ENCODE data around the gene ZNF782. TPM values are rescaled to one million over a fixed set of nuclear protein-coding genes. Genes with fewer than 3 reads are reported as not detected.
"Not testable (repeated sequence)": the region's sequence is repeated elsewhere in the genome, so short reads cannot be mapped to it uniquely, and the experiment has no call there.

The ZNF782 gene
- total and polyA plus RNA-seq, 2 experiments from 2014 or later, result 0.85 to 2.9 TPM

DNA sequence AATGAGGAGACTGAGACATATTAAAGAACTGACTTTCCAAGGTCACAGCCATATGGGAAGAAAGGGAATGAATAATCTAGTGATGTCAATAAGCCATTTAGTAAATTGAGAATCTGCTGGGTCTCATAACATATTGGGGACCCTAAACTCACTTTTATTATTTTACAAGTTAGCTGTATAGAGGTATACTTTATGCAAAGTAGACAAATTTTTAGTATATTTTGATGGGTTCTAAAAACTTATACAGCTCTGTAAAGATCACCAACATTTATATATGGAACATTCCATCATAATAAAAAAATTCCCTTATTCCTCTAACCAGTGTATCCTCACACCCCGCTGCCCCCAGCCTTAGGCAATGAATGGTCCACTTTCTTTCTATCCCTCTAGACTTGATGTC lies 40.7 kb downstream of the ZNF782 start:
- H3K9ac ChIP-seq, result no peak overlapping the region
- H3K27ac ChIP-seq, result no peak overlapping the region
- H3K4me1 ChIP-seq (ENCODE audit: insufficient read depth), result no peaks in the 10 kb centered on the region
- no peaks in the 10 kb centered on the region for H4K20me1 ChIP-seq (ENCODE audit: insufficient read depth)
- in situ Hi-C loops (cut with MboI), result no loop called here
- H2AFZ ChIP-seq, result no peak overlapping the region
- H3K9me3 ChIP-seq (ENCODE audit: low read depth), result peaks cover 25% of the 10 kb centered on the region
- WGBS, 2 experiments (ENCODE audit: low coverage in 1 of 2, low lambda C conversion rate in 2 of 2, missing lambda C conversion rate in 2 of 2), result 97% methylated on average over 1 of the region's 1 CpG
- DNase-seq, result no peak
- H3K36me3 ChIP-seq (ENCODE audit: low read depth), result peaks cover 31% of the 10 kb centered on the region
- no peaks in the 10 kb centered on the region for H3K27me3 ChIP-seq (replicated peaks; ENCODE audit: insufficient read depth)
- H3K4me2 ChIP-seq (ENCODE audit: unreplicated experiment), result no peak overlapping the region
- 0 out of 2 replicates have a peak, but pooled peaks cover 1% of the 10 kb centered on the region for H3F3A ChIP-seq (ENCODE audit: insufficient read depth)
- no peaks in the 10 kb centered on the region for H3K9me2 ChIP-seq (ENCODE audit: insufficient read depth)
- no peak overlapping the region for H3K4me3 ChIP-seq
- TF ChIP-seq EZH2phosphoT487 (IDR thresholded peaks at IDR 0.05; ENCODE audit: insufficient read depth, low read depth) (no peak), EZH2 (IDR thresholded peaks at IDR 0.05; ENCODE audit: insufficient read depth, poor library complexity, severe bottlenecking) (no peak)
- H3K79me2 ChIP-seq (ENCODE audit: insufficient read depth), result no peaks in the 10 kb centered on the region

DNA sequence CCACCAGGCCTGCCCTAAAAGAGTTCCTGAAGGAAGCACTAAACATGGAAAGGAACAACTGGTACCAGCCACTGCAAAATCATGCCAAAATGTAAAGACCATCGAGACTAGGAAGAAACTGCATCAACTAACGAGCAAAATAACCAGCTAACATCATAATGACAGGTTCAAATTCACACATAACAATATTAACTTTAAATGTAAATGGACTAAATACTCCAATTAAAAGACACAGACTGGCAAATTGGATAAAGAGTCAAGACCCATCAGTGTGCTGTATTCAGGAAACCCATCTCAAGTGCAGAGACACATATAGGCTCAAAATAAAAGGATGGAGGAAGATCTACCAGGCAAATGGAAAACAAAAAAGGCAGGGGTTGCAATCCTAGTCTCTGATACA lies 55.4 kb downstream of the ZNF782 start:
- H3K9me3 ChIP-seq (ENCODE audit: low read depth); in situ Hi-C loops (cut with MboI); H3K79me2 ChIP-seq (ENCODE audit: insufficient read depth); H3K4me1 ChIP-seq (ENCODE audit: insufficient read depth); H3K9me2 ChIP-seq (ENCODE audit: insufficient read depth); H3K9ac ChIP-seq; H4K20me1 ChIP-seq (ENCODE audit: insufficient read depth); DNase-seq; H2AFZ ChIP-seq; H3K4me3 ChIP-seq; H3K27ac ChIP-seq; H3K4me2 ChIP-seq (ENCODE audit: unreplicated experiment); H3K36me3 ChIP-seq (ENCODE audit: low read depth); H3F3A ChIP-seq (ENCODE audit: insufficient read depth); H3K27me3 ChIP-seq (replicated peaks; ENCODE audit: insufficient read depth): not testable (repeated sequence)
- WGBS, 2 experiments (ENCODE audit: low coverage in 1 of 2, low lambda C conversion rate in 2 of 2, missing lambda C conversion rate in 2 of 2), result 58 to 69% methylated on average over 2 of the region's 2 CpGs

DNA sequence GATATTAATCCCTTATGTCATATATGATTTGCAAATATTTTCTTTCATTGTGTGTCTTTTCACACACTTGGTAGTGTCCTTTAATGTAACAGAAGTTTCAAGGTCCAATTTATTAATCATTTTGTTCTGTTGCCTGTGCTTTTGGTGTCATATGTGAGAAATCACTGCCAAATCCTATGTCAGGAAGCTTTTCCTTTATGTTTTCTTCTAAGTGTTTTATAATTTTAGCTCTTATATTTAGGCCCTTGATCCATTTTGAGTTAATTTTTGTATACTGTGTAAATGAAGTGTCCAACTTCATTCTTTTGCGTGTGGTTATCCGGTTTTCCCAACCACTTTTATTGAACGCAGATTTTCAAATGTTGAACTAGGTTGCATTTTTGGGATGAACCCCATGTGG lies 70.3 kb downstream of the ZNF782 start:
- TF ChIP-seq EZH2 (IDR thresholded peaks at IDR 0.05; ENCODE audit: insufficient read depth, poor library complexity, severe bottlenecking) (no peak), EZH2phosphoT487 (IDR thresholded peaks at IDR 0.05; ENCODE audit: insufficient read depth, low read depth) (no peak)
- Histone ChIP-seq H3K9me3 (ENCODE audit: low read depth) (no peaks in the 10 kb centered on the region), H3K36me3 (ENCODE audit: low read depth) (no peaks in the 10 kb centered on the region), H3K9ac (no peak overlapping the region), H3K4me3 (no peak overlapping the region), H3K27me3 (replicated peaks; ENCODE audit: insufficient read depth) (no peaks in the 10 kb centered on the region), H3K27ac (no peak overlapping the region), H3K4me2 (ENCODE audit: unreplicated experiment) (no peak overlapping the region), H3K4me1 (ENCODE audit: insufficient read depth) (0 out of 2 replicates have a peak, but pooled peaks cover under 1% of the 10 kb centered on the region), H3K9me2 (ENCODE audit: insufficient read depth) (no peaks in the 10 kb centered on the region), H3K79me2 (ENCODE audit: insufficient read depth) (no peaks in the 10 kb centered on the region), H2AFZ (no peak overlapping the region), H4K20me1 (ENCODE audit: insufficient read depth) (no peaks in the 10 kb centered on the region), H3F3A (ENCODE audit: insufficient read depth) (no peaks in the 10 kb centered on the region)
- 96 to 97% methylated on average over 3 of the region's 3 CpGs for WGBS, 2 experiments (ENCODE audit: low coverage in 1 of 2, low lambda C conversion rate in 2 of 2, missing lambda C conversion rate in 2 of 2)
- no peak for DNase-seq
- in situ Hi-C loops (cut with MboI), result no loop called here

DNA sequence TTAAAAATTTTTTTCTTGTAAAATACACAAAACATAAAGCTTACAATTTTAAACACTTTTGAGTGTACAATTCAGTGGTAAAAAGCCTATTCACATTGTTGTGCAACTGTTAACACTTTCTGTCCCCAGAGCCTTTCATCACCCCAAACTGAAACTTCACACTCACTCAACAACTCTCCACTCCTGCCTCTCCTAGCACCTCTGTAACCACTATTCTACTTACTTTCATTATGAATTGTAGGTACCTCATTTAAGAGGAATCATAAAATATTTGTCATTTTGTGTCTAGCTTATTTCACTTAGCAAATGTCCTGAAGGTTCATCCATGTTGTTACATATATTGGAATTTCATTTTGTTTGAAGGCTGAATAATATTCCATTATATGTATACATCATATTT lies 72.1 kb downstream of the ZNF782 start:
- H3K4me1 ChIP-seq (ENCODE audit: insufficient read depth), result peaks cover 7% of the 10 kb centered on the region; the same call in 1 of the 2 replicates
- H3K9me2 ChIP-seq (ENCODE audit: insufficient read depth), result no peaks in the 10 kb centered on the region
- no peaks in the 10 kb centered on the region for H3F3A ChIP-seq (ENCODE audit: insufficient read depth)
- no peak for TF ChIP-seq EZH2phosphoT487 (IDR thresholded peaks at IDR 0.05; ENCODE audit: insufficient read depth, low read depth)
- H3K4me3 ChIP-seq, result no peak overlapping the region
- no peaks in the 10 kb centered on the region for H3K9me3 ChIP-seq (ENCODE audit: low read depth)
- no peaks in the 10 kb centered on the region for H3K27me3 ChIP-seq (replicated peaks; ENCODE audit: insufficient read depth)
- H3K36me3 ChIP-seq (ENCODE audit: low read depth), result no peaks in the 10 kb centered on the region
- no peak overlapping the region for H3K4me2 ChIP-seq (ENCODE audit: unreplicated experiment)
- in situ Hi-C loops (cut with MboI), result no loop called here
- no peak overlapping the region for H2AFZ ChIP-seq
- no peak for DNase-seq
- no peaks in the 10 kb centered on the region for H4K20me1 ChIP-seq (ENCODE audit: insufficient read depth)
- H3K9ac ChIP-seq, result no peak overlapping the region
- H3K79me2 ChIP-seq (ENCODE audit: insufficient read depth), result peaks cover 10% of the 10 kb centered on the region
- H3K27ac ChIP-seq, result no peak overlapping the region

DNA sequence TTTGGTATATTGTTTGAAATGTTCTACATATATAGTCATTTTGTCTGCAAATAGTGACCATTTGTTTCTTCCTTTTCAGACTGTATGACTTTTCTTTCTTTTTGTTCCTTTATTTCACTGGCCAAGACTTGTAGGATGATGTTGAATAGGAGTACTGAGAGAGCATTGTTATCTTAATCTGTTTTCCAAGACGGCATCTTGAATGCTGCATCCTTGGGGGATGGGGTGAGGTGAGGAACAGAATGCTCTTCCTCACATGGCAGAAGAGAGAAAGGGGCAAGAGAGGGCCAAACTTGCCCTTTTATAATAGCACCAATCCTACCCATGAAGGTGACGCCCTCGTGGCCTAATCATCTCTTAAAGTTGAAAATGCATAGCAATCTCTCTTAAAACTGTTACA lies 72.8 kb downstream of the ZNF782 start:
- no peaks in the 10 kb centered on the region for H3K9me2 ChIP-seq (ENCODE audit: insufficient read depth)
- 62 to 68% methylated on average over 3 of the region's 3 CpGs for WGBS, 2 experiments (ENCODE audit: low coverage in 1 of 2, low lambda C conversion rate in 2 of 2, missing lambda C conversion rate in 2 of 2)
- H3K36me3 ChIP-seq (ENCODE audit: low read depth), result no peaks in the 10 kb centered on the region
- no peak overlapping the region for H2AFZ ChIP-seq
- no peak overlapping the region for H3K4me2 ChIP-seq (ENCODE audit: unreplicated experiment)
- no peak overlapping the region for H3K4me3 ChIP-seq
- peaks cover 17% of the 10 kb centered on the region for H3K79me2 ChIP-seq (ENCODE audit: insufficient read depth)
- peaks cover 12% of the 10 kb centered on the region; the same call in 1 of the 2 replicates for H3K4me1 ChIP-seq (ENCODE audit: insufficient read depth)
- no peak overlapping the region for H3K27ac ChIP-seq
- no peak for DNase-seq
- no peaks in the 10 kb centered on the region for H3F3A ChIP-seq (ENCODE audit: insufficient read depth)
- in situ Hi-C loops (cut with MboI), result no loop called here
- TF ChIP-seq EZH2 (IDR thresholded peaks at IDR 0.05; ENCODE audit: insufficient read depth, poor library complexity, severe bottlenecking), result no peak
- no peak for TF ChIP-seq EZH2phosphoT487 (IDR thresholded peaks at IDR 0.05; ENCODE audit: insufficient read depth, low read depth)
- H3K9me3 ChIP-seq (ENCODE audit: low read depth), result no peaks in the 10 kb centered on the region
- H3K27me3 ChIP-seq (replicated peaks; ENCODE audit: insufficient read depth), result no peaks in the 10 kb centered on the region
- H4K20me1 ChIP-seq (ENCODE audit: insufficient read depth), result no peaks in the 10 kb centered on the region
- no peak overlapping the region for H3K9ac ChIP-seq
